Type B pancreatic cell (in vitro differentiated cells): ENCODE data around the gene ADAM19. TPM values are rescaled to one million over a fixed set of nuclear protein-coding genes. Genes with fewer than 3 reads are reported as not detected.
"Not testable (repeated sequence)": the region's sequence is repeated elsewhere in the genome, so short reads cannot be mapped to it uniquely, and the experiment has no call there.

ENCODE experiments used
- DNase-seq: peaks from one replicate; pipeline ENCODE4 v3.0.0; 2021; ENCODE audit warnings: mixed read lengths; ENCODE audit not compliant: unreplicated experiment; ENCODE audit errors: extremely low spot score
- H3K27ac Mint-ChIP-seq: 2 replicates; pipeline ENCODE4 v1.8.0; 2021; ENCODE audit warnings: mild to moderate bottlenecking, mixed read lengths
- H3K27me3 Mint-ChIP-seq: 2 replicates; pipeline ENCODE4 v1.8.0; 2021; ENCODE audit warnings: mixed read lengths
- H3K36me3 Mint-ChIP-seq: 2 replicates; pipeline ENCODE4 v1.8.0; 2021; ENCODE audit warnings: mixed read lengths
- H3K4me1 Mint-ChIP-seq: one replicate; pipeline ENCODE4 v1.8.0; 2021; ENCODE audit warnings: mixed read lengths; ENCODE audit not compliant: unreplicated experiment
- H3K4me3 Mint-ChIP-seq: 2 replicates; pipeline ENCODE4 v1.8.0; 2021; ENCODE audit warnings: mild to moderate bottlenecking, mixed read lengths
- H3K9me3 Mint-ChIP-seq: 2 replicates; pipeline ENCODE4 v1.8.0; 2021; ENCODE audit warnings: mixed read lengths
- total RNA-seq: library from RNA; stranded (reverse); gene quantifications from 2 replicates; pipeline ENCODE4 v1.2.1, GENCODE V29; 2021; ENCODE audit warnings: low replicate concordance
- TF ChIP-seq, protein P1 (sequence below): fragments of 200-600 bp; sonication (generic); conservative IDR thresholded peaks from 2 replicates; pipeline ENCODE4 v1.5.0; 2021; ENCODE audit warnings: antibody characterized with exemption, mild to moderate bottlenecking

Gene ADAM19
- total RNA-seq, 1 donor from 2014 or later, result 15.8 TPM

GRCh38 chr5:157431544-157432200 is 143.9 kb downstream of the ADAM19 start:
- Mint-ChIP-seq H3K27ac (no peak overlapping the region), H3K27me3 (peaks cover 10% of the 10 kb centered on the region), H3K36me3 (no peaks in the 10 kb centered on the region), H3K4me1 (no peaks in the 10 kb centered on the region), H3K4me3 (no peak overlapping the region), H3K9me3 (no peaks in the 10 kb centered on the region)
- DNase-seq, result no peak
- TF ChIP-seq, protein P1, sequence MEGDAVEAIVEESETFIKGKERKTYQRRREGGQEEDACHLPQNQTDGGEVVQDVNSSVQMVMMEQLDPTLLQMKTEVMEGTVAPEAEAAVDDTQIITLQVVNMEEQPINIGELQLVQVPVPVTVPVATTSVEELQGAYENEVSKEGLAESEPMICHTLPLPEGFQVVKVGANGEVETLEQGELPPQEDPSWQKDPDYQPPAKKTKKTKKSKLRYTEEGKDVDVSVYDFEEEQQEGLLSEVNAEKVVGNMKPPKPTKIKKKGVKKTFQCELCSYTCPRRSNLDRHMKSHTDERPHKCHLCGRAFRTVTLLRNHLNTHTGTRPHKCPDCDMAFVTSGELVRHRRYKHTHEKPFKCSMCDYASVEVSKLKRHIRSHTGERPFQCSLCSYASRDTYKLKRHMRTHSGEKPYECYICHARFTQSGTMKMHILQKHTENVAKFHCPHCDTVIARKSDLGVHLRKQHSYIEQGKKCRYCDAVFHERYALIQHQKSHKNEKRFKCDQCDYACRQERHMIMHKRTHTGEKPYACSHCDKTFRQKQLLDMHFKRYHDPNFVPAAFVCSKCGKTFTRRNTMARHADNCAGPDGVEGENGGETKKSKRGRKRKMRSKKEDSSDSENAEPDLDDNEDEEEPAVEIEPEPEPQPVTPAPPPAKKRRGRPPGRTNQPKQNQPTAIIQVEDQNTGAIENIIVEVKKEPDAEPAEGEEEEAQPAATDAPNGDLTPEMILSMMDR, result peak; percentile 68

DNA sequence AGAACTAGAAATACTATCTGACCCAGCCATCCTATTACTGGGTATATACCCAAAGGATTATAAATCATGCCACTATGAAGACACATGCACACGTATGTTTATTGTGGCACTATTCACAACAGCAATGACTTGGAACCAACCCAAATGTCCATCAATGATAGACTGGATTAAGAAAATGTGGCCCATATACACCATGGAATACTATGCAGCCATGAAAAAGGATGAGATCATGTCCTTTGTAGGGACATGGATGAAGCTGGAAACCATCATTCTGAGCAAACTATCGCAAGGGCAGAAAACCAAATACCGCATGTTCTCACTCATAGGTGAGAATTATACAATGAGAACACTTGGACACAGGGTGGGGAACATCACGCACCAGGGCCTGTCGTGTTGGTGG is 145.7 kb downstream of the ADAM19 start:
- not testable (repeated sequence) for H3K4me3 Mint-ChIP-seq, H3K36me3 Mint-ChIP-seq, H3K9me3 Mint-ChIP-seq, H3K27ac Mint-ChIP-seq, DNase-seq, H3K4me1 Mint-ChIP-seq
- H3K27me3 Mint-ChIP-seq, result peaks cover 10% of the 10 kb centered on the region

Other genes starting within 250 kb of the ADAM19 start
- 0.46 and 0.59 TPM in 2 replicates for gene NIPAL4, start 115.6 kb downstream of the ADAM19 start, total RNA-seq
- not detected in 2 replicates for gene SOX30, start 76.7 kb upstream of the ADAM19 start, total RNA-seq
- not detected in 2 replicates for gene C5orf52, start 95.8 kb upstream of the ADAM19 start, total RNA-seq
- 9.9 and 13.6 TPM in 2 replicates for gene THG1L, start 155.6 kb upstream of the ADAM19 start, total RNA-seq
- 3.6 and 7.1 TPM in 2 replicates for gene LSM11, start 167.9 kb upstream of the ADAM19 start, total RNA-seq